GM18517 (cell line): ENCODE measurements around the gene ANXA5.
"Not testable (repeated sequence)": the region's sequence is repeated elsewhere in the genome, so short reads cannot be mapped to it uniquely, and the experiment has no call there.

Experiments
- ATAC-seq: cut with Tn5 transposase; IDR thresholded peaks from one replicate; pipeline ENCODE4 v1.9.1; 2021; ENCODE audit warnings: mild to moderate bottlenecking, moderate library complexity; ENCODE audit not compliant: unreplicated experiment

ANXA5 gene

GRCh38 chr4:121679951-121680350, 16.8 kb downstream of the ANXA5 start:
- ATAC-seq, result no peak

- no peak for ATAC-seq
Measured at GRCh38 chr4:121679267-121679666, 17.5 kb downstream of the ANXA5 start.

GRCh38 chr4:121677524-121677923, 19.3 kb downstream of the ANXA5 start:
- no peak for ATAC-seq

- no peak for ATAC-seq
Measured at GRCh38 chr4:121676345-121677075, 20.3 kb downstream of the ANXA5 start.

GRCh38 chr4:121675715-121676114, 21.1 kb downstream of the ANXA5 start:
- ATAC-seq, result no peak

GRCh38 chr4:121674696-121675095, 22.1 kb downstream of the ANXA5 start:
- no peak for ATAC-seq

- no peak for ATAC-seq
Measured at GRCh38 chr4:121674191-121674590, 22.6 kb downstream of the ANXA5 start.

GRCh38 chr4:121669163-121669550, 27.6 kb downstream of the ANXA5 start:
- ATAC-seq, result no peak

- ATAC-seq, result no peak
Measured at GRCh38 chr4:121668368-121669162, 28.2 kb downstream of the ANXA5 start.

- ATAC-seq, result no peak
Measured at GRCh38 chr4:121666091-121666679, 30.6 kb downstream of the ANXA5 start.

- ATAC-seq, result no peak
Measured at GRCh38 chr4:121665371-121665770, 31.4 kb downstream of the ANXA5 start.

- no peak for ATAC-seq
Measured at GRCh38 chr4:121662225-121662624, 34.6 kb downstream of the ANXA5 start.

- not testable (repeated sequence) for ATAC-seq
Measured at GRCh38 chr4:121660175-121660933, 36.4 kb downstream of the ANXA5 start.

- ATAC-seq, result no peak
Measured at GRCh38 chr4:121658125-121658524, 38.7 kb downstream of the ANXA5 start.

GRCh38 chr4:121656269-121656641, 40.5 kb downstream of the ANXA5 start:
- ATAC-seq, result no peak

- no peak for ATAC-seq
Measured at GRCh38 chr4:121655320-121656268, 41.2 kb downstream of the ANXA5 start.

- peak; percentile 98 for ATAC-seq
Measured at GRCh38 chr4:121654738-121655137, 42.0 kb downstream of the ANXA5 start.

GRCh38 chr4:121653986-121654385, 42.8 kb downstream of the ANXA5 start:
- no peak for ATAC-seq

GRCh38 chr4:121653214-121653613, 43.6 kb downstream of the ANXA5 start:
- ATAC-seq, result no peak

GRCh38 chr4:121651597-121651996, 45.2 kb downstream of the ANXA5 start:
- ATAC-seq, result no peak
